Body of pancreas (tissue), 4 donors: ENCODE results near the gene PRR7.

ENCODE experiments used
- POLR2A ChIP-seq, 3 donors: fragments of 450-650 bp; IDR thresholded peaks; one replicate each; pipeline ENCODE4 v1.6.1; 2016; ENCODE audit warnings: antibody characterized with exemption in 3 of 3, mild to moderate bottlenecking in 2 of 3
- TF ChIP-seq, protein P1 (sequence below), 7 experiments: fragments of 450-650 bp in 4 of 7; fragments of 200-600 bp in 3 of 7; sonication (generic) in 3 of 7; IDR thresholded peaks; one replicate each; pipeline ENCODE4 v1.5.1; 2016 to 2019; ENCODE audit warnings: antibody characterized with exemption in 7 of 7

DNA sequence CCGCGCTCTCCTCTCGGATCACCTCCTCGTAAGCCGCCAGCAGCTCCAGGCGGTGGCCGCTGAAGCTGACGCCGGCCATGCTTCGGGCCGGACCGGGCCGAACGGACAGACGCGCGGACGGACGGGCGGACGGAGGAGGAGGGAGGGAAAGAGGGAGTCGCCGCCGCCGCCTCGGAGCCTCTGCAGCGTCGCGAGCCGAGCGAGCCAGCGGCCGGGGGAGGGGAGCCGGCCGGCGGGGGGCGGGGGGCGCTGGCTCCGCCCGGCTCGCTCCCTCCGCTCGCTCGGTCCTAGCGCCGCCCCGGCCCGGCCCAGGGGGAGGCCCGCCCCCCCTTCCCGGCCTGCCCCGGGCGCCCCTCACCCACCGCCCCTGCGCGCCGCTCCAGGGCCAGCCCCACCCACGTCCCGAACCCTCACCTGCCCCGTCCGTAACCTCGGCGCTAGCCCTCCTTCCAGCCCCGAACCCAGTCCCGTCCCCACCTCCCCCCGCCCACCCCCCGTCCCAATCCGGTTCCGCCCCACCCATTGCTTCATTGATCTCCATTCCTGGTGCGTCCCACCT lies 26.9 kb downstream of the PRR7 start, which contains the start of gene DBN1:
- TF ChIP-seq, protein P1, sequence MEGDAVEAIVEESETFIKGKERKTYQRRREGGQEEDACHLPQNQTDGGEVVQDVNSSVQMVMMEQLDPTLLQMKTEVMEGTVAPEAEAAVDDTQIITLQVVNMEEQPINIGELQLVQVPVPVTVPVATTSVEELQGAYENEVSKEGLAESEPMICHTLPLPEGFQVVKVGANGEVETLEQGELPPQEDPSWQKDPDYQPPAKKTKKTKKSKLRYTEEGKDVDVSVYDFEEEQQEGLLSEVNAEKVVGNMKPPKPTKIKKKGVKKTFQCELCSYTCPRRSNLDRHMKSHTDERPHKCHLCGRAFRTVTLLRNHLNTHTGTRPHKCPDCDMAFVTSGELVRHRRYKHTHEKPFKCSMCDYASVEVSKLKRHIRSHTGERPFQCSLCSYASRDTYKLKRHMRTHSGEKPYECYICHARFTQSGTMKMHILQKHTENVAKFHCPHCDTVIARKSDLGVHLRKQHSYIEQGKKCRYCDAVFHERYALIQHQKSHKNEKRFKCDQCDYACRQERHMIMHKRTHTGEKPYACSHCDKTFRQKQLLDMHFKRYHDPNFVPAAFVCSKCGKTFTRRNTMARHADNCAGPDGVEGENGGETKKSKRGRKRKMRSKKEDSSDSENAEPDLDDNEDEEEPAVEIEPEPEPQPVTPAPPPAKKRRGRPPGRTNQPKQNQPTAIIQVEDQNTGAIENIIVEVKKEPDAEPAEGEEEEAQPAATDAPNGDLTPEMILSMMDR (IDR thresholded peaks at IDR 0.05), result no peak
- TF ChIP-seq POLR2A (IDR thresholded peaks at IDR 0.05), result peak in 2 of 3 donors; percentile 19 to 25
